ENCODE measurements around the gene NPHP4. TPM values are rescaled to one million over a fixed set of nuclear protein-coding genes. Genes with fewer than 3 reads are reported as not detected.

NPHP4 gene
- total RNA-seq, 1 experiment from 2014 or later = 18.8 TPM

DNA sequence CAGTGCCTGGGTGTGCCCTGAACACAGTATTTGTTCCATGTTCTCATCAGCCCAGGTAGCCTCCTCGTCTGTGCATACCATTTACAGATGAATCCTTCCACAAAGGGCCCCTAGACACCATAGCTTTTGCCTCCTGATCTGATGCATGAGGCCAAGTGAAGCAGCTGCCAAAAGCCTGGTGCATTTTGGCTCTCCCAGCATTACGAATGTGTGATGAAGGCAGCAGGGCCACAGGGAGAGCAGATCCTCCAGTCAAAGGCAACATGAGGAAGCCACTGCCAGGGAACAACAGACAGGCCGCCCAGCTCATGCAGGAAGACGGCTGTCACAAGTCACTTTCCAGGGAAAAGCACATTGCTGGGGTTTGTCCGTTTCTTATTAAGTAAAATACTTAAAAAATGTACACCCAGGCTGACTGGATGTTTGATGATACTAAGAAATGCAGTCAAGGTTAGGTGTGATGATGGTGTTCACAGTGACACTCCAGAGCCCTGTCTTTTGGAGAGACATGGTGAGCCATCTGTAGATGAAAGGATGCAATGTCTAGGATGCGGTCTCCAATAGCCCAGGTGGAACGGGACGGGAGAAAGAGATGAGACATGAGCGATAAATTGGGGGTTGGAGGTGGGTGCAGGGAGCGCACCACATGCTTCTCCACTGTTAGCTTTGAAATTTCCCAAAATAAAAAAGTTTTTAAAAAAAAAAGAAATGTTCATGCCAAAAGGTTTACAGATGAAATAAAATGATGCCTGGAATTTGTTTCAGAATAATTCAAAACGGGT lies 48.7 kb downstream of the NPHP4 start:
- POLR2A ChIA-PET (ENCODE audit: unreplicated experiment) = no interaction called here
- H3K36me3 ChIP-seq (ENCODE audit: low read depth, low read length) = peaks cover 13% of the 10 kb centered on the region; the same call in 1 of the 2 replicates
- H3K9me3 ChIP-seq (ENCODE audit: low read length) = no peaks in the 10 kb centered on the region
- no peak overlapping the region for H3K27ac ChIP-seq (ENCODE audit: low read length)
- no peaks in the 10 kb centered on the region for H4K20me1 ChIP-seq (ENCODE audit: low read length)
- H3K4me3 ChIP-seq (ENCODE audit: low read length) = no peak overlapping the region
- no peak for ATAC-seq
- H3K4me1 ChIP-seq (ENCODE audit: insufficient read depth, low read length) = peaks cover 7% of the 10 kb centered on the region
- intact Hi-C loops (cut with micrococcal nuclease) = no loop called here
- no peaks in the 10 kb centered on the region for H3K27me3 ChIP-seq (ENCODE audit: low read length)
- CTCF ChIA-PET = no interaction called here
- no peak overlapping the region for H2AFZ ChIP-seq (ENCODE audit: low read length)
- H3K79me2 ChIP-seq (ENCODE audit: low read length) = no peaks in the 10 kb centered on the region
- H3F3A ChIP-seq (ENCODE audit: low read length, unreplicated experiment) = no peaks in the 10 kb centered on the region
- TF ChIP-seq EZH2phosphoT487 (IDR thresholded peaks at IDR 0.05; ENCODE audit: borderline replicate concordance, low read length) (no peak), EZH2 (IDR thresholded peaks at IDR 0.05; ENCODE audit: low read length, unreplicated experiment) (no peak), CTCF (conservative IDR thresholded peaks at IDR 0.05; ENCODE audit: low read depth, low read length) (no peak)
- H3K9me2 ChIP-seq (replicated peaks; ENCODE audit: low read length) = no peaks in the 10 kb centered on the region
- no peak overlapping the region for H3K4me2 ChIP-seq (ENCODE audit: low read length)
- H3K9ac ChIP-seq (ENCODE audit: low read length) = no peak overlapping the region
- DNase-seq = no peak
- no TSS peak for BruUV-seq (replicated peaks)

GRCh38 chr1:5941671-5942070 lies 50.6 kb downstream of the NPHP4 start:
- no peak for ATAC-seq

More at GRCh38 chr1:5941671-5942070, 50.6 kb downstream of the NPHP4 start:
- H3K27ac ChIP-seq (ENCODE audit: low read length) = no peak overlapping the region
- H3K79me2 ChIP-seq (ENCODE audit: low read length) = no peaks in the 10 kb centered on the region
- H3K4me2 ChIP-seq (ENCODE audit: low read length) = no peak overlapping the region
- CTCF ChIA-PET = no interaction called here
- H3K4me3 ChIP-seq (ENCODE audit: low read length) = no peak overlapping the region
- POLR2A ChIA-PET (ENCODE audit: unreplicated experiment) = no interaction called here
- H3K9me2 ChIP-seq (replicated peaks; ENCODE audit: low read length) = no peaks in the 10 kb centered on the region
- DNase-seq = no peak
- no peaks in the 10 kb centered on the region for H3K9me3 ChIP-seq (ENCODE audit: low read length)
- no peaks in the 10 kb centered on the region for H3F3A ChIP-seq (ENCODE audit: low read length, unreplicated experiment)
- intact Hi-C loops (cut with micrococcal nuclease) = no loop called here
- H2AFZ ChIP-seq (ENCODE audit: low read length) = no peak overlapping the region
- no peak overlapping the region for H3K9ac ChIP-seq (ENCODE audit: low read length)
- TF ChIP-seq CTCF (conservative IDR thresholded peaks at IDR 0.05; ENCODE audit: low read depth, low read length) (no peak), EZH2 (IDR thresholded peaks at IDR 0.05; ENCODE audit: low read length, unreplicated experiment) (no peak), EZH2phosphoT487 (IDR thresholded peaks at IDR 0.05; ENCODE audit: borderline replicate concordance, low read length) (no peak)
- H3K27me3 ChIP-seq (ENCODE audit: low read length) = no peaks in the 10 kb centered on the region
- no peaks in the 10 kb centered on the region for H3K4me1 ChIP-seq (ENCODE audit: insufficient read depth, low read length)
- BruUV-seq (replicated peaks) = no TSS peak
- H3K36me3 ChIP-seq (ENCODE audit: low read depth, low read length) = peaks cover 8% of the 10 kb centered on the region; the same call in 1 of the 2 replicates
- H4K20me1 ChIP-seq (ENCODE audit: low read length) = no peaks in the 10 kb centered on the region
